GM21737 (cell line): ENCODE data around the gene GLRA3.
"Not testable (repeated sequence)": the region's sequence is repeated elsewhere in the genome, so short reads cannot be mapped to it uniquely, and the experiment has no call there.

ENCODE experiments used
- ATAC-seq: cut with Tn5 transposase; IDR thresholded peaks from one replicate; pipeline ENCODE4 v1.9.1; 2021; ENCODE audit warnings: mild to moderate bottlenecking, moderate library complexity; ENCODE audit not compliant: unreplicated experiment

GLRA3 gene

DNA sequence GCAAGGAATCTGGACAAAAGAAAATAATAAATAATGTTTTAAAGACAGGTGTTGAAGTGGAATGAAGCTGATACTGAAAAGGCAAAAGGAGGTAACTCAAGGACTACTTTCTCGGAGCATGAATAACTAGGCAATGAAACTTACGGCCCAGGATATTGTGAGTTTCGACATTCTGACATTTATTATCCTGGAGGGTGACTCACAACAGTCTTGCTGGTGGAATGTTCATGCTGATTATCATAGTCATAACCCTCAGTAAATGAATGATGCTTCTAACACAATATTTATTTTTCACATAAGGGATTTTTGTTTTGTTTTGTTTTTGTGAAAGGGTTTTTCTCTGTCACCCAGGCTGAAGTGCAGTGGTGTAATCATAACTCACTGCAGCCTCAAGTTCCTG lies 159.8 kb downstream of the GLRA3 start:
- no peak for ATAC-seq

GRCh38 chr4:174665799-174666198 lies 163.2 kb downstream of the GLRA3 start:
- no peak for ATAC-seq

DNA sequence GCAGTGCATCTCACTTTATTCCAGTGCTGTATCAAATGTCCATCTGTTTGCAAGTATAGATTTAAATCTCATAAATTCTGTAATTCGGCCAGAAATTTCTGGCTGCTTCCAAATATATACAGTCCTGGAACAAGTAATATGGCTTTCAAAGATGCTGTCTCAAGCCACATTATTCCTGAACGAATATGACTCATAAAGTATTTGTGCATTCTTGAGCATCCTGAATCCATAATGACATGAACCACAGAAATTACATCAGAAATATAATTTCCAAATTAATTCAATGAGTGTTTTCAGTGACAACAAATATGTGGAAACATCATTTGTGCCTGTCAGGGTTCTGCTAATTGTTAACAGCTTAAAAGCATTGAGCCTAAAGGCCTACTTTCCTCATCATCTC lies 165.8 kb downstream of the GLRA3 start:
- ATAC-seq, result no peak

DNA sequence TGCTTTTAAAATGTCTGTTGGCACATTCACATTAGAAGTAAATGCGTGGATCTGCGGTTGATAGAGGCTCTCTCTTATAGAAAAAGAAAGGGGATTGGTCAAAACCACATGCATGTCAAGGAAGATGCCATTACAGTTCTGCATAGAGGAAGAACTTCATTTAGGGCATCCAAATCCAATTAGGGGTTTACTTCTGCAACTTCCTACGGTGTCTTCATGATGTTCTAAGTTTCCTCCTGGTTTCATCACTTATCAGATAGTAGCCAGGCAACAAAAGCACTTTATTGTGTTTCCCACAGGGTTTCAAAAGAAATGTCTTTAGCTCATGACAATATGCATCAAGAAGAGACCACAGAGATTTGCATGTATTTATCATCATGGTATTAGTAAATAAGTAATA lies 170.8 kb downstream of the GLRA3 start:
- ATAC-seq, result no peak

DNA sequence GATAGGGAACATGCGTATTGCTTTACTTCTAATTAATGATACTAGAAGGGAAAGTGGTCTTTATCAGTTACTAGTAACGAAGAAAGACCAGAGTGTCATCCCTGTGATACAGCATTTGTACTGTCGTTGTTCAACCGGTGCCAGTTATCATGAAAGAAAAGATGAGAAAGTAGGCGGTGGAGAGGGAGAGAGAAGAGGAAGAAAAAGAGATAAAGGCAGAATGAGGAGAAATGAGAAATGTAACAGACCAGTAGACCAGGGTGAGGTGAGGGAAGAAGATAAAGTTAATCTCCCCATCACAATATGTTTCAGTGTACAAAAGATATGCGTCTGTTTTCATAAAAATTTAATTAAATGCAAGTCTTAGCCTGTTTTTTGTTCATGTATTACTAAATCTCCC lies 171.6 kb downstream of the GLRA3 start:
- ATAC-seq, result no peak

DNA sequence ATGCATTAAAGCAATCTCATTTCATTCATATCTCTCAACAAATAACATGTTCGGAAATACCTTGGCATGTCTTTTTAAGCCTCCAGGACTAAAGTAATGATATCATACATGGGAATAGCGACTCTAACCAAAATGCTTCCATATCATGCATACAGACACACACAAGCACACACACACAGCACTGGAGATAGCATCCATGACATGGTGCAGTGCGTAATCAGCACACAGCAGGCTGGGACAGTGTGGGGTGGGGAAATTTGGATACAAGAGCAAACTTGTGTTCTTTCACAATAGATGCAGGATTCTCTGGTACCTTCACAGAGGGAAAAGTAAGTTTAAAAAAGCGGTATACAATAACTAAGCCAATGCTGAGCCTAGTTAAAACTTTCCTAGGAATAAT lies 174.4 kb downstream of the GLRA3 start:
- ATAC-seq, result no peak

- ATAC-seq, result no peak
Observed at GRCh38 chr4:174650711-174651355, 178.2 kb downstream of the GLRA3 start.

- no peak for ATAC-seq
Observed at GRCh38 chr4:174648812-174649211, 180.2 kb downstream of the GLRA3 start.

DNA sequence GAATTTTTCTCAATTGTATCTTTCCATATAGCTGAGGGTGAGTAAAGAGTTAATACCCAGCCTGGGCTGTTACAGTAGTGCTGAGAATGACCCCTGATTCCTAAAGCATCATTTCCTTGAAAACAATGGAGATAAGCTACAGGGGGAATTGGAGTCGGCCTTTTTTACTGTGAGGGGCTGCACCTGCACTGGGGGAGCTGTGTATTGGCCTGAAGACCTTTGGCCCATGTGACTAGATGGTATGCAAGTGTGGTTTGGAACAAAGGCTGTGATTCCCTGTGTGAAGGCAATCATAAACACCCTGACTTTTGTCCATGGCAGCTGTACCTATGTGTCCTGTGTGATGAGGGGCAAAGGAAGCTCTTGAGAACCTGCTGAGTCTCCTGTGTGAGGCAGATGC lies 182.7 kb downstream of the GLRA3 start:
- ATAC-seq, result no peak

- no peak for ATAC-seq
Observed at GRCh38 chr4:174640146-174640545, 188.9 kb downstream of the GLRA3 start.

DNA sequence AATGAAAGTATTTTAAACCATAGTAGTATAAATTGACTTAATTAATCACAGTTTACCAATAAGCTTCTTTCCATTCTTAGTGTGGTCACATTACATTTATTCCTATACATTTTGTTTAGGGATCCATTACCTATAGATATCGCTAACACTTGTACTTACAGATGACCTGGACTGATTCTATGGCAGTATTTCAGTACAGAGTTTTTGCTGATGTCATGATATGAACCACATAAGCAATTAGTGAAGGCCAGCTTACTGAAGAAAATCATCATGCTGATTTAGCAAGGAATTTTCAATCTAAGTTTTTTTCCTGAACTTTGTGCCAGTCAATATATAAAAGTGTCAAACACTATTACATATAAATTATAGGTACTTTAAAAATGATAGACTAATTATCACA lies 193.3 kb downstream of the GLRA3 start:
- ATAC-seq, result no peak

DNA sequence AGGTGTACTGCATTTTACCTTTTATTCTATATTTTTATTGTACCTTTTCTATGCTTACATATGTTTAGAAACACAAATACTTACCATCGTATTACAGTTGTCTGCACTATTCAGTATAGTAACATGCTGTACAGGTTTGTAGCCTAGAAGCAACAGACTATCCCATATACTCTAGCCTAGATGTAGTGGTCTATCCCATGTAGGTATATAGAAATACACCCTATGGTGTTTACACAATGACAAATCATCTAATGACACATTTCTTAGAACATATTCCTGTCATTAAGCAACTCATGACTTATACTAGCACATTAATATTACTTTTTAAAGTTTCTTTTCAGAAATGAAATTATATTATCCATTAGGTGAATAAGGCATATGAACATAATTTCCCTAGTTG lies 195.6 kb downstream of the GLRA3 start:
- no peak for ATAC-seq

DNA sequence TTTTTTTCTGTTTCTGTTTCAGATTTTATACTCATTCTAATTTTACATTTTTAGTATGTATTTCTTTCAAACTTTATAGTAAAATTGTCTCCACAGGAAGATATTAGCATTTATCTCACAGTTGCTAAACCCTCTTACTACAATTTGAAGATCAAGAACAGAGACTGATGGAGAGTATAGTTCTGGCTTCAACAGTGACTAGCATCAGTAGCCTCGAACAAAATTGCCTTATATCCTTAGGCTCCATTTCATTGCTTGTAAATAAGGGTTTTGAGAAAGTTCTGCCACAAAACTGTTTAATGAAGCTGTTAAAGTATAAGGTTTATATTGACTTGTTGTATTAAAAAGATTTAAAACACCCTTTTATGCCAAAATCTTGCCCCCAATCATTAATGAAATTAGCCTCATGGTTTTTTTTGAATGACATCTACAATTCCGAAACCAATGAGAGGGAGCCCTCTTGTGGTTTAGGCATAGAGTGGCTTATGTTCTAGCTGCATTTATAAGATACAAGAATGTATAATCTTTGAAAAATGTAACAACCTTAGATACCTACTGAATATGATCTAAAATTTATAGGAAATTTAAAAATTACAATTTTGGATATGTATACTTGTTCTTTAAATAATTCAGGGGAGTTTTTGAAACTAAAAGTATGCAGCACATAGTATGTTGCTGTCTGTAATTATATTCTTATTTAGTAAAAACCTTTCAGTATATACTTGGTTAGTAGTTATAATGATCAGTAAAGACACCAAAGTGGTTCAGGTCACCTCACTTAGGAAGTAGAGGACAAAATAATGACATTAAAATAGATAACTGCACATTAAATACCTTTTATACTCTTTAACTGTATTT lies 196.9 kb downstream of the GLRA3 start:
- peak; percentile 57 for ATAC-seq

GRCh38 chr4:174629907-174630450 lies 199.1 kb downstream of the GLRA3 start:
- not testable (repeated sequence) for ATAC-seq

DNA sequence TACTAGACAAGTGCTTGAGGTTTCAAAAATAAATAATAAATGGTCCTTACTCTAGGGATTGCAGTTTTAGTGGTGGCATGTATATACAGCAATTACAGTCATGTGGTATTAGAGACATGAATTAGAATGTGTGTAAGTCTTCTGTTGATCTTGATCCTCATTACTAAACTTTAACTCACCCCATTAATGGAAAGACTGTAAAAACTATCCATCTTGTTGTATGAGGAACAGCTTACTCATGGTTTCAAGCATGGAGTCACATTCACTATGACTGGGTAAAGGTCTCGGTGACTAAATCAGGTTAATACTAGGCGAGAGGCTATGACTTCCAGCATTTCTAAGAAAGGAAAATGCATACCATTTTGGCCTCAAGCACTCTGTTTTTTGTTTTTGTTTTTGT lies 199.8 kb downstream of the GLRA3 start:
- no peak for ATAC-seq

DNA sequence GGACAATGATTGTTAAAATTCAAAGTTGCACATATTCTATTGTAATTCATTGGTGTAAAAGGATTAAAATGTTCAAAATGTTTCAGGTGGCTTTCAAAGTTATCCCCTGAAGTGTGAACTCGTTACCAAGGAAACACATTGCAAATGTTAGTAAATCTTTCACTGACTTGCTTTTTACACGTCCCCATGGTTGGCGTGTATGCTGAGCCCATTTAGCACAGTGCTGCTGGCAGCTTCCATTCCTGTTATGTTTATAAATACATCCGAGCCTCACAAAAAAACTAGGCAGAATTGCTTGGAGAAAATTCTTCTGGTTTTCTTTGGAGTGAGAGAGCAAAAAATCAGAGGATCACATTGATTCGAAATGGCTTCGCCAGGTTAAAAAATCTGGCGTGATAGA lies 200.9 kb downstream of the GLRA3 start:
- no peak for ATAC-seq

DNA sequence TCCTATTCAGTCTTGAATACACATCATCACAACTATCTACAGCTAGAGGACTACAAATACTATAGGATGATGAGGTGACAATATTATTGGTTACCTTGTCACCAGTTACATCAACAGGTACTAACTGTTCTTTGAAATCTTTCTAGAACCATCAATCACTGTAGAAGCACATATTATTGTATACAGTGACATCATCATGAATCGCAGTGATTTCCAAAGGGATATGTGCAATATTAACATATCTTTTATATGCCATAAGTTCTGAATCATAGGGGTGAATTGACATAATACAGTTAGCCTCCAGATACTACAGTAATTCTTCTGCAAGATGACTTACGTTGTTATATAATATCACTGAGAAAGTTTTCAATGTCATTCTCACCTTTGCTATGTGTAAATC lies 201.6 kb downstream of the GLRA3 start:
- ATAC-seq, result no peak

DNA sequence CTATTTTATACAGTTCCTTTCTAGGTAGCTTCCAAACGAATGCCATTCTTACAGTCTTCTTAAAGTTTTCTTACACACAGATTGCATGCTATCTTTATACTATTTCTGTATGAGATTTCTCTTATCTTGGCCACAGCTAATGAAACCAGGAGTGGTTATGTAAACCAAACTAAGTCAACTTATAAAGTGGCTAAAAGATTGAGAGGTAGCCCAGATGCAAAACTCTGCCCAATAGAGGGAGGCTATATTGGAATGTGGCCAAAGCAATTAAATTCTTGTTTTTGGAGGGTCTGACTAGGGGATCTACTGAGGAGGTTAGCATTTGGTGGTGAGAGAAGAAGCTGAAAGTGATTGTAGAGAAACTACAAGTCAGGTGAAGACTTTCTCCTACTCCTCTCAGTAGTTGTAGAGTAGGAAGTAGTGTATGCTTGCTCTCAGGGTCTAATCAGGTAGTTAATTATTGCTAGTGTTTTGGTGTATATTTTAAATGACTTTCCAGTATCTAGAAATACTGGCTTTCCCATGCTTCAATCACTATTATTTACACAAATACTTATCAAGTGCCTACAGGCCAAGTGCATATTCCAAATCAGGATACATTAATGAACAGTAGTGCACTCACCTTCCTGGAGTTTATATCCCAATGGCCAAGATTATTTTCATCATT lies 202.6 kb downstream of the GLRA3 start:
- no peak for ATAC-seq

GRCh38 chr4:174616661-174617060 lies 212.4 kb downstream of the GLRA3 start:
- no peak for ATAC-seq

- no peak for ATAC-seq
Observed at GRCh38 chr4:174613979-174614378, 215.1 kb downstream of the GLRA3 start.

GRCh38 chr4:174611792-174612191 lies 217.3 kb downstream of the GLRA3 start:
- ATAC-seq, result no peak

DNA sequence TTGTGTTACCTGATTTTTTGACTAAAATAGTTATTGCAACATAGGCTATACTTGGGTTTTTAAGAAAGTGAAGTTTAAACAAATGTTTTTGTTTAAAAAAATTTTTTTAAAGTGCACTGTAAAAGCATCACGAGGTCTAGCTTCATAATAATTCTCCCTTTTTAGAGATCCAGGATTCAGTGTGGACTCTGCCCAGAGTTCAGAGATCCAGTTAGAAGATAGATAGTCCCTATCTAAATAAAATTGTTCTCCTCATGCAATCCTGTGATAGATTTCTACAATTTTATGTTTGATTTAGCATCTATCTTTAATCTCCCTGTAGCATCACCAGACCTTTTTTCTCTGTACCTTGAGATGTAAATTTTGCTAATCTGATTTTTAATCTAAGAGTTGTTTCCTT lies 221.3 kb downstream of the GLRA3 start:
- no peak for ATAC-seq
